Tibial artery (tissue), 4 donors: ENCODE measurements around the gene CTNND2.

Source experiments
- DNase-seq, 2 donors: peaks; one replicate each; pipeline ENCODE4 v3.0.0-alpha.2; 2019
- H3K27ac ChIP-seq, 2 donors: fragments of 200-600 bp; sonication (generic) in 1 of 2; 1 replicate in 1 of 2; 2 replicates in 1 of 2; pipeline ENCODE4 v1.5.1; 2018 to 2019; ENCODE audit warnings: mild to moderate bottlenecking in 1 of 2
- H3K27me3 ChIP-seq, 2 donors: fragments of 200-600 bp; sonication (generic) in 1 of 2; one replicate each; pipeline versions ENCODE4 v1.5.1 to v1.6.0; 2016 to 2019
- H3K36me3 ChIP-seq, 3 donors: fragments of 200-600 bp; sonication (generic) in 2 of 3; one replicate each; pipeline ENCODE4 v1.5.1; 2016 to 2019; ENCODE audit warnings: mild to moderate bottlenecking in 2 of 3
- H3K4me1 ChIP-seq, 4 donors: fragments of 200-600 bp; sonication (generic) in 2 of 4; 1 replicate in 3 of 4; 2 replicates in 1 of 4; pipeline ENCODE4 v1.5.1; 2016 to 2019
- H3K4me3 ChIP-seq, 2 donors: fragments of 200-600 bp; sonication (generic) in 1 of 2; 1 replicate in 1 of 2; 2 replicates in 1 of 2; pipeline ENCODE4 v1.5.1; 2018 to 2019; ENCODE audit warnings: mild to moderate bottlenecking in 2 of 2
- H3K9me3 ChIP-seq, 3 donors: fragments of 200-600 bp; sonication (generic) in 1 of 3; one replicate each; pipeline ENCODE4 v1.5.1; 2016 to 2019
- intact Hi-C: fragments of 100-400 bp; cut with DNase I; formaldehyde crosslinking; loops from one replicate; pipeline ENCODE4 v1.15.0; 2023; ENCODE audit warnings: low total_unique reads
- TF ChIP-seq, protein P1 (sequence below), 2 experiments: fragments of 200-600 bp in 1 of 2; fragments of 450-650 bp in 1 of 2; IDR thresholded peaks; one replicate each; pipeline ENCODE4 v1.5.1; 2017 to 2019; ENCODE audit warnings: antibody characterized with exemption in 2 of 2, mild to moderate bottlenecking in 1 of 2, moderate library complexity in 1 of 2

Gene CTNND2

DNA sequence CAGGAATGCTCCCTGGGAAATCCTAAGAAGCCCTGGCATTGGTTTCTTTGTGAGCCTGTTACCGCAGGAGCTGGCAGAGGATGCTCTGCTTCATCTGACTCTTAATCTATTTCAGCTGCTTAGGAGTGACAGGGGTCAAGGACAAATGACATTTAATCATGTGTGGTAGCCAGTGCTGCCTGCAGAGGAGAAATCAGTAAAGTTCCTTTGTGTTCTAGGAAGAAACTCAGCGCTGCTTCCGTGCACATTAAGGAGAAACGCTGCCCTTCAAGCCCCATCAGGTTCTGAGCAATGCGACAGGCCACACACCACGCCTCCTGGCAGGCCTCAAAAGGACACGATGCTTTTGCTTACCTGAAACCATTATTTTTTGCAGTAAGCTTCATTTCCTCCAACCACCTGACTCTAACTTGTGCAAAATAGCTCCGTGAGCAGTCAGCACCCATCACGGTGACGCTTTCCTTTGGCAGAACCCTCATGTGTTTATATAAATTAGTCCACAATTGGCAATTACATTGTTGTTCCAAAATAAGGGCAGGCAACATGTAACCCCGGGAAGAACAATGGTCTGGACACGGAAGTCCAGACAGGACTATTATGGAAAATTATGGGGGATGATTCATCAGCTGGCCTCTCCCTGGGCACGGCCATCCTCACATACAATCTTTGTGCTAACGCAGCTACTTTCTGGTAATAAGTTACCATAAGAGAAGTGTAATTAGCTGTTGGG is 755.3 kb downstream of the CTNND2 start:
- Histone ChIP-seq H3K27ac (no peak overlapping the region), H3K27me3 (no peaks in the 10 kb centered on the region), H3K9me3 (no peaks in the 10 kb centered on the region), H3K4me1 (no peaks in the 10 kb centered on the region), H3K4me3 (no peak overlapping the region), H3K36me3 (no peaks in the 10 kb centered on the region)
- TF ChIP-seq, protein P1, sequence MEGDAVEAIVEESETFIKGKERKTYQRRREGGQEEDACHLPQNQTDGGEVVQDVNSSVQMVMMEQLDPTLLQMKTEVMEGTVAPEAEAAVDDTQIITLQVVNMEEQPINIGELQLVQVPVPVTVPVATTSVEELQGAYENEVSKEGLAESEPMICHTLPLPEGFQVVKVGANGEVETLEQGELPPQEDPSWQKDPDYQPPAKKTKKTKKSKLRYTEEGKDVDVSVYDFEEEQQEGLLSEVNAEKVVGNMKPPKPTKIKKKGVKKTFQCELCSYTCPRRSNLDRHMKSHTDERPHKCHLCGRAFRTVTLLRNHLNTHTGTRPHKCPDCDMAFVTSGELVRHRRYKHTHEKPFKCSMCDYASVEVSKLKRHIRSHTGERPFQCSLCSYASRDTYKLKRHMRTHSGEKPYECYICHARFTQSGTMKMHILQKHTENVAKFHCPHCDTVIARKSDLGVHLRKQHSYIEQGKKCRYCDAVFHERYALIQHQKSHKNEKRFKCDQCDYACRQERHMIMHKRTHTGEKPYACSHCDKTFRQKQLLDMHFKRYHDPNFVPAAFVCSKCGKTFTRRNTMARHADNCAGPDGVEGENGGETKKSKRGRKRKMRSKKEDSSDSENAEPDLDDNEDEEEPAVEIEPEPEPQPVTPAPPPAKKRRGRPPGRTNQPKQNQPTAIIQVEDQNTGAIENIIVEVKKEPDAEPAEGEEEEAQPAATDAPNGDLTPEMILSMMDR (IDR thresholded peaks at IDR 0.05) = no peak
- intact Hi-C loops = no loop called here
- DNase-seq = no peak

DNA sequence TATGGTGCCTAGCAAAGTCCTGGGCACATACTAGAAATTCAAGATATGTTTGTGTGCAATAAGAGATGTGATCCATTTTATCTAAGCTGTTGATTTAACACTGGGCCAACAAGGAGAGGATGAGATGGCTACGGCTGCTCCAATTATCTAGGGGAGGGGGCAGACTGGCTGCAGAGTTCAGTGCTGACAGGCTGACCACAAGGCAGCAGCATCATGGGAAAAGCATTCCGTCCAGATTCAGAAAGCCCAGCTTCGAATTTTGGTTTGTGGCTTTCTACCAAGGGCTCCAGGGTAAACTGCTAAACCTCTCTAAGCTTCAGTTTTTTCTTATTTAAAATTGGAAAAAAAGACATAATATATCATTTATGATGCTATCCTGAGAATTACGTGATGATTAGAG is 758.1 kb downstream of the CTNND2 start:
- TF ChIP-seq, protein P1 (IDR thresholded peaks at IDR 0.05) = no peak
- intact Hi-C loops = no loop called here
- Histone ChIP-seq H3K27ac (no peak overlapping the region), H3K4me1 (no peaks in the 10 kb centered on the region), H3K27me3 (no peaks in the 10 kb centered on the region), H3K36me3 (no peaks in the 10 kb centered on the region), H3K4me3 (no peak overlapping the region), H3K9me3 (no peaks in the 10 kb centered on the region)
- no peak for DNase-seq

DNA sequence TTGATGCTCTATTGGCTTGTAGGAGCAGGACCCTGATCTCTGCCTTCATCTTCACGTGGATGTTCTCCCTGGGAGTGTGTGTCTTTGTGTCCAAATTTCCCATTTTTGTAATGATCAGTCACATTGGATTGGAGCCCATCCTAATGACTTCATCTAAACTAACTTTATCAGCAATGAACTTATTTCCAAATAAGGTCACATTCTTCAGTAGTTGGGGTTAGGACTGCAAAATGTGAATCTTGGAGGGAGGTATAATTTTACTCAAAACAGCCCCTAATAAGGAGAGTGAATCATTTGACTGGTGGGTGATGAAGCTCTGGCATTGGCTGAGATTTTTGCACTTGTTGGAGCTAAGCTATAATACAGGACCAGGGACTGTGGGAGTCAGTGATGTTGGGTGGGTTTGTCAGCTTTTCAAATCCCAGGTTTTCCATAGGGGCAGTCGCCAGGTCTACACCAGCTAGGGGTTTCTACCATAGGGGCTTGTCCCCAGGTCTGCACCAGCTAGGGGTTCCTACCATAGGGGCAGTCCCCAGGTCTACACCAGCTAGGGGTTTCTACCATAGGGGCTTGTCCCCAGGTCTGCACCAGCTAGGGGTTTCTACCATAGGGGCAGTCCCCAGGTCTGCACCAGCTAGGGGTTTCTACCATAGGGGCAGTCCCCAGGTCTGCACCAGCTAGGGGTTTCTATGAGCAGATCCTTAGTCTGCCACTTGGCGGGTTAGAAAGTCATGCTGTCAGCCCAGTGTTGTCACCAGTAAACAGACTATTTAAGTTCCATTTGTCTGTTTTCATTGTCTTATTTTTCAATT is 760.6 kb downstream of the CTNND2 start:
- no peaks in the 10 kb centered on the region for H3K36me3 ChIP-seq
- TF ChIP-seq, protein P1 (IDR thresholded peaks at IDR 0.05) = no peak

DNA sequence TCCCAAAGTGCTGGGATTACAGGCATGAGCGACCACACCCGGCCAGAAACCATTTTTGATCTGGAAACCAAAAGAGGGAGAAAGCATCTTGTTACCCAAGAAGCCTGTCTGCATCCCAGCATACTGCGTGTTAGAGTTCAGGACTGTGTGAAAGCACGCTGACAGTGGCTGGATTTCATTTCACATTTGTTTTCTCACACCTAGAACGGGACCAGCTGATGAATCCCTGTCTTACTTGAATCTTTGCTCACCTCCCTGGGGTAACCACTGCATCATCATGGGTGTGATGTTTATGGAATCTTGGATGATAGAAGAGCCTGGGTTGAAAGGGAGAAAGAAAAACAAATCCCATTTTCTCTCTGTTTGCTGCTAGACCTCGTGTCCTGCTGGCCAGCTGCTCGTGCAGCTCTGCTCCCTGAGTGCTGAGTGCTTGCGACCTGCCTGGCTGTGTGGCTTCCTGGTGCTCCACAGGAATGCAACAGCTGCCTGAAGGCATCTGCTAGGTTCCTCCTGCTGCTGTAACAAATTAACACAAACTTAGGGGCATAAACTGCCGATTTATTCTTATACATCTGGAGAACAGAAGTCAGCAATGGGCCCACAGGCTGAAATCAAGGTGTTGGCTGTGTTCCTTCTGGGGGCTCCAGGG is 764.9 kb downstream of the CTNND2 start:
- no peaks in the 10 kb centered on the region for H3K27me3 ChIP-seq
- intact Hi-C loops = no loop called here
- no peak for DNase-seq
- no peaks in the 10 kb centered on the region for H3K4me1 ChIP-seq
- no peaks in the 10 kb centered on the region for H3K36me3 ChIP-seq
- H3K9me3 ChIP-seq = no peaks in the 10 kb centered on the region
- no peak overlapping the region for H3K27ac ChIP-seq
- no peak overlapping the region for H3K4me3 ChIP-seq
- TF ChIP-seq, protein P1 (IDR thresholded peaks at IDR 0.05) = no peak

More for the DNA sequence above, 760.6 kb downstream of the CTNND2 start:
- no peak overlapping the region for H3K27ac ChIP-seq
- H3K4me3 ChIP-seq = no peak overlapping the region
- no peak for DNase-seq
- intact Hi-C loops = no loop called here
- no peaks in the 10 kb centered on the region for H3K4me1 ChIP-seq
- no peaks in the 10 kb centered on the region for H3K27me3 ChIP-seq
- no peaks in the 10 kb centered on the region for H3K9me3 ChIP-seq

DNA sequence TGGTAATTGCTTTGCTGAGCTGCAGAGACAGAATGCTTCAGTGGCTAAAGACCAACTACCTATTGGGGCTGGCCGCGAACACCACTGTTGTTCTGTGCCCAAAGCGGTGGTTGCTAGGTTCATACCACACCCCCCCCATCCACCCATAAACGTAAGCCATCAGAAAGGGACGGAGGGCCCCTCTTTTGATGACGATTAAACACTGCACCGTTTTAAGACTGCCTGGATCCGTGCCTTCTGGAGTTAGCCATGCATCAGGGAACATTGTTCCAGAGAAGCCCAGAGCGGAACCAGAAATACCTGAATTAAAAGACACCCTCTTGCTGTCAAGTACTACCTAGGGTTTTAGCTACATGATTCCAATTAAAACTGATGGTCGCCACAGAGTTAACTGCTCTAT is 774.1 kb downstream of the CTNND2 start:
- intact Hi-C loops = no loop called here
- Histone ChIP-seq H3K27me3 (no peaks in the 10 kb centered on the region), H3K4me1 (no peaks in the 10 kb centered on the region), H3K27ac (no peak overlapping the region), H3K4me3 (no peak overlapping the region), H3K9me3 (no peaks in the 10 kb centered on the region), H3K36me3 (no peaks in the 10 kb centered on the region)
- DNase-seq = no peak
- TF ChIP-seq, protein P1 (IDR thresholded peaks at IDR 0.05) = no peak
